Prostate gland (tissue), 2 donors: Measurements from ENCODE around the gene MRPS6. TPM values are rescaled to one million over a fixed set of nuclear protein-coding genes. Genes with fewer than 3 reads are reported as not detected.

Source experiments
- DNase-seq: peaks from one replicate; pipeline ENCODE4 v3.0.0-alpha.2; 2019; ENCODE audit warnings: low spot score
- H3K27ac ChIP-seq, 2 donors: fragments of 200-600 bp; sonication (generic); 2 replicates each; pipeline ENCODE4 v1.5.1; 2017 to 2019
- H3K27me3 ChIP-seq: fragments of 200-600 bp; sonication (generic); replicated peaks from 2 replicates; pipeline ENCODE4 v1.5.1; 2019; ENCODE audit not compliant: insufficient read depth
- H3K36me3 ChIP-seq, 2 donors: fragments of 200-600 bp; sonication (generic); 1 replicate in 1 of 2; 2 replicates in 1 of 2; pipeline versions ENCODE4 v1.5.1 to v1.8.1; 2017 to 2019
- H3K4me1 ChIP-seq: fragments of 200-600 bp; sonication (generic); replicated peaks from 2 replicates; pipeline ENCODE4 v1.5.1; 2019
- H3K4me3 ChIP-seq, 2 donors: fragments of 200-600 bp; sonication (generic); 2 replicates each; pipeline ENCODE4 v1.5.1; 2017 to 2019
- H3K9me3 ChIP-seq: fragments of 200-600 bp; sonication (generic); 2 replicates; pipeline ENCODE4 v1.5.1; 2017
- POLR2A ChIP-seq: fragments of 450-650 bp; IDR thresholded peaks from one replicate; pipeline ENCODE4 v1.6.1; 2016; ENCODE audit warnings: antibody characterized with exemption, mild to moderate bottlenecking
- POLR2AphosphoS5 ChIP-seq: sonication (generic); formaldehyde crosslinking; IDR thresholded peaks from one replicate; pipeline ENCODE4 v1.6.1; 2017; ENCODE audit warnings: antibody characterized with exemption
- WGBS: methylation state at CpG from one replicate; pipeline ENCODE4 v1.1.5; 2018; 5-methylcytosine and 5-hydroxymethylcytosine counted together
- intact Hi-C: fragments of 100-400 bp; cut with DNase I; formaldehyde crosslinking; loops from one replicate; pipeline ENCODE4 v1.14.2; 2022
- total RNA-seq, 2 donors: library from RNA; depleted of rRNA; stranded (reverse); fragments of >200 nt; gene quantifications; one replicate each; pipeline ENCODE4 v1.1.0, GENCODE V29; 2016
- TF ChIP-seq, protein P1 (sequence below), 4 experiments: fragments of 200-600 bp in 2 of 4; fragments of 450-650 bp in 2 of 4; sonication (generic) in 2 of 4; IDR thresholded peaks; 1 replicate in 3 of 4; 2 replicates in 1 of 4; pipeline ENCODE4 v1.5.1; 2016 to 2019; ENCODE audit warnings: antibody characterized with exemption in 4 of 4, mild to moderate bottlenecking in 2 of 4, moderate library complexity in 2 of 4

Gene MRPS6
- total RNA-seq, 2 donors from 2014 or later, result 24.9 to 75.8 TPM

DNA sequence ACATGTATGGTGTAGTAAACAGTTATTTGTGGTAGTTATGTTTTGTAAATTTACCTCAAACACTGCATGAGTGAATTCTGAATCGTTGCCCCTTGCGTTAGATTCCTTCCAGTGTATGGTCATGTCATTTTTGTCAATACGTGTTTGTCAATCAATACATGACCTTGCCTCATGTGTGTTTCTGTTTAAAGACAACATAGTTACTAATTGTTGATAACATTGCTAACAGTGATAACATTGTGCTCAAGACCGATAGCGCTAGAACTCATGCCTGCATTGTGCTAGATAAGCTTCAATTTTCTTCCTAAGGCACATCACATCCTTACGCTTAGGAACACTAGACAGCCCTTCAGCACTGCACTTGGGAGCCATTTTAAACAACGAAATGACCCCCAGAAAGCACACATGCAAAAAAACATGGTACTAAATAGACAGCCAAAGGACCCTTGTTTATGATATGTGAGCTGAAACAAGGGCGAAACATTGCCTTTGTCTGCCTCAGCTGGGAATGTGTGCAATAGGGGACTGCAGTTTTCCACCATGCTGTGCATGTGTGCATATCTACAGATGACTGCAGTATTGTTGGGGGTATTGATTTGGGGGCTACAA lies 37.3 kb downstream of the MRPS6 start:
- no peak overlapping the region for H3K4me3 ChIP-seq
- no peaks in the 10 kb centered on the region for H3K36me3 ChIP-seq
- WGBS, result 94% methylated on average over 8 of the region's 8 CpGs
- H3K27me3 ChIP-seq, result no peaks in the 10 kb centered on the region
- no peak overlapping the region for H3K27ac ChIP-seq
- H3K9me3 ChIP-seq, result no peaks in the 10 kb centered on the region
- no peak for DNase-seq
- H3K4me1 ChIP-seq, result no peaks in the 10 kb centered on the region
- intact Hi-C loops, result no loop called here
- TF ChIP-seq POLR2AphosphoS5 (no peak), POLR2A (no peak)
- TF ChIP-seq, protein P1, sequence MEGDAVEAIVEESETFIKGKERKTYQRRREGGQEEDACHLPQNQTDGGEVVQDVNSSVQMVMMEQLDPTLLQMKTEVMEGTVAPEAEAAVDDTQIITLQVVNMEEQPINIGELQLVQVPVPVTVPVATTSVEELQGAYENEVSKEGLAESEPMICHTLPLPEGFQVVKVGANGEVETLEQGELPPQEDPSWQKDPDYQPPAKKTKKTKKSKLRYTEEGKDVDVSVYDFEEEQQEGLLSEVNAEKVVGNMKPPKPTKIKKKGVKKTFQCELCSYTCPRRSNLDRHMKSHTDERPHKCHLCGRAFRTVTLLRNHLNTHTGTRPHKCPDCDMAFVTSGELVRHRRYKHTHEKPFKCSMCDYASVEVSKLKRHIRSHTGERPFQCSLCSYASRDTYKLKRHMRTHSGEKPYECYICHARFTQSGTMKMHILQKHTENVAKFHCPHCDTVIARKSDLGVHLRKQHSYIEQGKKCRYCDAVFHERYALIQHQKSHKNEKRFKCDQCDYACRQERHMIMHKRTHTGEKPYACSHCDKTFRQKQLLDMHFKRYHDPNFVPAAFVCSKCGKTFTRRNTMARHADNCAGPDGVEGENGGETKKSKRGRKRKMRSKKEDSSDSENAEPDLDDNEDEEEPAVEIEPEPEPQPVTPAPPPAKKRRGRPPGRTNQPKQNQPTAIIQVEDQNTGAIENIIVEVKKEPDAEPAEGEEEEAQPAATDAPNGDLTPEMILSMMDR (IDR thresholded peaks at IDR 0.05), result no peak

DNA sequence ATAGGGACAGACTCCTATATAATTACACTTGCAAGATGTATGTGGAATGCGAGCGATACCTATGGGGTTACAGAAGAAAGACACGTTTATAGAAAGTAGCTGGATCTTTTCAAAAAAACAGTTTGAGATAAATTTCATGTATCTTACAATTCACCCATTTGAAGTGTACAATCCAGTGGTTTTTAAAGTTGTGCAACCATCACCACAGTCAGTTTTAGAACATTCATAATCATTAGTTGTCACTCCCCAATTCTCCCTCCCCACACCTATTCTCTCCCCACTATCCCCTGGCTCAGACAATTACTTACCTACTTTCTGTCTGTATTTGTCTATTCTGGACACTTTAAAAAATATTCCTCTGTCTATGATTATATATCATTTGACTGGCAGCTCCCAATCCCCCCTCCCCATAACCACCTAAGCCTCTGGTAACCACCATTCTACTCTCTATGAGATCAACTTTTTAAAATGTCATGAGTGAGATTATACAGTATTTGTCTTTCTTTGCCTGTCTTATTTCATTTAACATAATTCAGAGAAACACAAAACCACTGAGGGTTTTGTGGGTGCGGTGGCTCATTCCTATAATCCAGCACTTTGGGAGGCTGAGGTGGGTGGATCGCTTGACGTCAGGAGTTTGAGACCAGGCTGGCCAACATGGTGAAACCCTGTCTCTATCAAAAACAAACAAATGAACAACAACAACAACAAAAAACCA lies 39.1 kb downstream of the MRPS6 start:
- intact Hi-C loops, result no loop called here
- Histone ChIP-seq H3K27ac (no peak overlapping the region), H3K27me3 (no peaks in the 10 kb centered on the region), H3K4me1 (no peaks in the 10 kb centered on the region), H3K4me3 (no peak overlapping the region), H3K36me3 (no peaks in the 10 kb centered on the region), H3K9me3 (no peaks in the 10 kb centered on the region)
- no peak for DNase-seq
- TF ChIP-seq POLR2AphosphoS5 (no peak), POLR2A (no peak)
- TF ChIP-seq, protein P1 (IDR thresholded peaks at IDR 0.05), result no peak
- WGBS, result 93% methylated on average over 6 of the region's 6 CpGs

DNA sequence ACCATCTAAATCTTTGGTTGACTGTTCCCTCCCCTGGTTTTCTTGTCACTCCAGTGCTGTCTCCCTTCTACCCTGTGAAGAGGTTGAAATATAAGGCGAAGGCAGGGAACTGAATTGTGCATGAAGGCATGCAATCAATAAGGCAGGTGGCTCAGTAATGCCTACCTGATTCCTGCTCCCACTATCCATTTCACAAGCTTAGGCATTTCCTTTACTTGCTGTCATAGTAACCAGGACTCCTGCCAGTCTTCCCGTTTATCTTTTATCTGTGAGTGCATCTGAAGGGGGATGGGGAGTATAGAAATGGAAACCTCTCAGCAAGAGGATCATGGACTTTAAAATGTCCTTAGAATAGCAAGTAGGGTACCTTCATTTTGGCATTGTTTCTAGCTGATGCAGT lies 40.5 kb downstream of the MRPS6 start:
- H3K36me3 ChIP-seq, result no peaks in the 10 kb centered on the region
- intact Hi-C loops, result no loop called here
- no peaks in the 10 kb centered on the region for H3K9me3 ChIP-seq
- H3K4me1 ChIP-seq, result no peaks in the 10 kb centered on the region
- 46% methylated on average over 2 of the region's 2 CpGs for WGBS
- no peak for TF ChIP-seq POLR2AphosphoS5
- TF ChIP-seq, protein P1 (IDR thresholded peaks at IDR 0.05), result no peak
- no peak for TF ChIP-seq POLR2A
- H3K27ac ChIP-seq, result no peak overlapping the region
- H3K4me3 ChIP-seq, result no peak overlapping the region
- no peak for DNase-seq
- no peaks in the 10 kb centered on the region for H3K27me3 ChIP-seq

DNA sequence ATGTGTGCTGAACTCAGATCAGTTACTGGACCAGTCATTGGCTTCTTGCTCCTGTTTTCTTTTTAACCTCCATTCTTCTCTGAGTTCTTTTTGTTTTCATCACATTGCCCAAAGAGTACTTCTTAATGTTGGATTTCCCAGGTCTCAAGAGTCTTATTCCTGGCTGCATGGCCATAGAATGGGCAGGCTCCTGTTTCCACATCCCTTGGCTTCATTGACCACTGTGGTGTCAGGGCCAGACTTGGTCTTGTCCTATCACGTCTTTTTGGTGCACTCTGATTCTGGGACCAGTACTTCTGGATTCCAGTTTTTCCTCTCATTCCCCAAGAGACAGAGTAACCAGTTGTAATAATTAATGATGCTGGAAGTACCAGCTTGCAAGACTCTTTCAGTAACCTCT lies 41.8 kb downstream of the MRPS6 start:
- TF ChIP-seq POLR2A (no peak), POLR2AphosphoS5 (no peak)
- TF ChIP-seq, protein P1 (IDR thresholded peaks at IDR 0.05), result no peak
- intact Hi-C loops, result no loop called here
- Histone ChIP-seq H3K4me1 (no peaks in the 10 kb centered on the region), H3K36me3 (no peaks in the 10 kb centered on the region), H3K27me3 (no peaks in the 10 kb centered on the region), H3K27ac (no peak overlapping the region), H3K4me3 (no peak overlapping the region), H3K9me3 (no peaks in the 10 kb centered on the region)
- no peak for DNase-seq
- WGBS, result 62% methylated on average over 1 of the region's 1 CpG

DNA sequence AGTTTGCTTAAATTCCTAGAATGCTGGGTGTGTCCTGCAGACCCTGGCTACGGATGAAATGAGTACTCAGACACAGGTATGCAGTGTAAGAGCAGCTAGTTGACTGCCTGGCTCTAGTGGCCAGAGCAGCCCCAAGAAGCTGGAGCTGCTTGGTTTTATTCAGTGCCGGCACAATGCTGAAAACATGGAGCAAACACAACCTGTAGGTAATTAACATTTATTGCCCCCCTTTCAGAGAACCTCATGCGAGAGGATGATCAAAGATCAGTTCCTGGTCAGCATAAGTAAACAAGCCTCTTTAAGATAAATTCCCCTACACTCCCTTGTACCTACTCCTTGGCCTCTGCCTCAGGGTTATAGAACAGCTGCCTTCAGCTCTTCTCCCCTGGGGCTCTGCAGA lies 43.2 kb downstream of the MRPS6 start:
- Histone ChIP-seq H3K4me3 (no peak overlapping the region), H3K36me3 (no peaks in the 10 kb centered on the region), H3K27me3 (no peaks in the 10 kb centered on the region), H3K4me1 (no peaks in the 10 kb centered on the region), H3K27ac (no peak overlapping the region), H3K9me3 (no peaks in the 10 kb centered on the region)
- TF ChIP-seq, protein P1 (IDR thresholded peaks at IDR 0.05), result no peak
- TF ChIP-seq POLR2AphosphoS5, result no peak
- TF ChIP-seq POLR2A, result no peak
- WGBS, result 83% methylated on average over 3 of the region's 3 CpGs
- DNase-seq, result no peak
- intact Hi-C loops, result no loop called here
